ENCODE measurements around the gene ME3. TPM values are rescaled to one million over a fixed set of nuclear protein-coding genes. Genes with fewer than 3 reads are reported as not detected.
A peak's percentile ranks its signal among the peaks of the same experiment; 100 is the strongest.

Gene ME3
- total and polyA plus RNA-seq, 2 donors (not counting 1 experiment from before 2014, with no cell fraction given), result 8.8 to 50.7 TPM

DNA sequence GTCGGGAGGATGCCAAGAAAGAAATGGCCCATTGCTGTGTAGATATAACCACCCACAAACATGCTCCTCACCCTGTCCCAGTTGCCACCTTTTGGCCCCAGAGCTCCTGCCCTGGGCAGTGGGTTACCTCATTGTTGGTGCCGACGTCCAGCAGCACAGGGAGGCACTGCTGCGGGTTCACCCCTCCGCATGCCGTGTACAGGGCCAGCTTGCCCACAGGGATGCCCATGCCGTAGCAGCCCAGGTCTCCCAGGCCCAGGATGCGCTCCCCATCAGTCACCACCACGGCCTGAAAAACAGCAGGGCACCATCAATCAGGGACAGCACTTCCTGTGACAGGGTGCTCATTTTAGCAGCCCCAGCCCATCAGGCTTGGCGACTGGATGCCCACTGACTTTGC, 174.6 kb downstream of the ME3 start:
- no peaks in the 10 kb centered on the region for H3K27me3 ChIP-seq (ENCODE audit: control insufficient read depth, insufficient read depth, low read length)
- H3K79me2 ChIP-seq (ENCODE audit: control insufficient read depth, insufficient read depth, low read length), result no peaks in the 10 kb centered on the region
- H3K4me1 ChIP-seq (ENCODE audit: control insufficient read depth, extremely low read depth, insufficient read depth, low read length), result peaks cover 5% of the 10 kb centered on the region
- no peak overlapping the region for H3K27ac ChIP-seq (ENCODE audit: insufficient read depth, low read length)
- no peak for DNase-seq (ENCODE audit: low read depth in 2 of 2)
- no peak overlapping the region for H3K4me2 ChIP-seq (ENCODE audit: extremely low read depth, insufficient read depth, low read length)
- H3K9ac ChIP-seq (ENCODE audit: insufficient read depth, low read length), result no peak overlapping the region
- H3K9me3 ChIP-seq (ENCODE audit: control insufficient read depth, insufficient read depth, low read depth, low read length), result no peaks in the 10 kb centered on the region
- H4K20me1 ChIP-seq (ENCODE audit: control insufficient read depth, extremely low read depth, insufficient read depth, low read length), result no peaks in the 10 kb centered on the region
- no peaks in the 10 kb centered on the region for H3K36me3 ChIP-seq (ENCODE audit: control insufficient read depth, insufficient read depth, low read length)
- H2AFZ ChIP-seq (ENCODE audit: low read length), result no peak overlapping the region
- no peak overlapping the region for H3K4me3 ChIP-seq (replicated peaks in 1 of 4; ENCODE audit: control extremely low read depth in 1 of 4, insufficient read depth in 1 of 4, low read depth in 3 of 4, low read length in 4 of 4)
- TF ChIP-seq, protein P1, sequence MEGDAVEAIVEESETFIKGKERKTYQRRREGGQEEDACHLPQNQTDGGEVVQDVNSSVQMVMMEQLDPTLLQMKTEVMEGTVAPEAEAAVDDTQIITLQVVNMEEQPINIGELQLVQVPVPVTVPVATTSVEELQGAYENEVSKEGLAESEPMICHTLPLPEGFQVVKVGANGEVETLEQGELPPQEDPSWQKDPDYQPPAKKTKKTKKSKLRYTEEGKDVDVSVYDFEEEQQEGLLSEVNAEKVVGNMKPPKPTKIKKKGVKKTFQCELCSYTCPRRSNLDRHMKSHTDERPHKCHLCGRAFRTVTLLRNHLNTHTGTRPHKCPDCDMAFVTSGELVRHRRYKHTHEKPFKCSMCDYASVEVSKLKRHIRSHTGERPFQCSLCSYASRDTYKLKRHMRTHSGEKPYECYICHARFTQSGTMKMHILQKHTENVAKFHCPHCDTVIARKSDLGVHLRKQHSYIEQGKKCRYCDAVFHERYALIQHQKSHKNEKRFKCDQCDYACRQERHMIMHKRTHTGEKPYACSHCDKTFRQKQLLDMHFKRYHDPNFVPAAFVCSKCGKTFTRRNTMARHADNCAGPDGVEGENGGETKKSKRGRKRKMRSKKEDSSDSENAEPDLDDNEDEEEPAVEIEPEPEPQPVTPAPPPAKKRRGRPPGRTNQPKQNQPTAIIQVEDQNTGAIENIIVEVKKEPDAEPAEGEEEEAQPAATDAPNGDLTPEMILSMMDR (conservative IDR thresholded peaks at IDR 0.05 in 1 of 2, IDR thresholded peaks at IDR 0.05 in 1 of 2; ENCODE audit: low read depth in 1 of 2, low read length in 2 of 2), result no peak
- no peak for TF ChIP-seq EZH2 (IDR thresholded peaks at IDR 0.05; ENCODE audit: low read length, missing control alignments)

DNA sequence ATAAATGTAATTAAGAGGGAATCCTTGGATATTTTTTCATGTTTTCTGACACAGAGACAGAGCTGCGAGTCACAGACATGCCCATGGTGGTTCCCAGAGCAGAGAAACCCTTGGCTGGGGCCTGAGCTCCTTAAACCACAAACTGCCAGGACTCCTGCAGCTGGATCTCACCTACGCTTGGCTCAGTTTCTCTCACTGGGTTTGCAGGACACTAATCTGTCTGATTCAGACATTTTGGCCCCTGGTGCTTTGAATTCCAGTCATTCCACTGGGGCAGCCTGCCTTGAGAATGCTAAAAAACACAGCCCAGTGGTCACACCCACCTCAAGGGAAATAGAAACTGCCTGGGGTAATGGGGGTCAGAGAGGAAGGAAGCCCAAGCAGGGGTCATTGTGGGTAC, 175.1 kb downstream of the ME3 start:
- Histone ChIP-seq H4K20me1 (ENCODE audit: control insufficient read depth, extremely low read depth, insufficient read depth, low read length) (no peaks in the 10 kb centered on the region), H3K4me2 (ENCODE audit: extremely low read depth, insufficient read depth, low read length) (no peak overlapping the region), H3K9me3 (ENCODE audit: control insufficient read depth, insufficient read depth, low read depth, low read length) (no peaks in the 10 kb centered on the region), H2AFZ (ENCODE audit: low read length) (no peak overlapping the region), H3K36me3 (ENCODE audit: control insufficient read depth, insufficient read depth, low read length) (no peaks in the 10 kb centered on the region), H3K79me2 (ENCODE audit: control insufficient read depth, insufficient read depth, low read length) (no peaks in the 10 kb centered on the region), H3K4me1 (ENCODE audit: control insufficient read depth, extremely low read depth, insufficient read depth, low read length) (peaks cover 5% of the 10 kb centered on the region), H3K27ac (ENCODE audit: insufficient read depth, low read length) (no peak overlapping the region), H3K9ac (ENCODE audit: insufficient read depth, low read length) (no peak overlapping the region), H3K27me3 (ENCODE audit: control insufficient read depth, insufficient read depth, low read length) (no peaks in the 10 kb centered on the region), H3K4me3 (replicated peaks in 1 of 4; ENCODE audit: control extremely low read depth in 1 of 4, insufficient read depth in 1 of 4, low read depth in 3 of 4, low read length in 4 of 4) (no peak overlapping the region)
- TF ChIP-seq, protein P1 (conservative IDR thresholded peaks at IDR 0.05 in 1 of 2, IDR thresholded peaks at IDR 0.05 in 1 of 2; ENCODE audit: low read depth in 1 of 2, low read length in 2 of 2), result no peak
- TF ChIP-seq EZH2 (IDR thresholded peaks at IDR 0.05; ENCODE audit: low read length, missing control alignments), result no peak
- peak in 1 of 2 donors; percentile 86 for DNase-seq (ENCODE audit: low read depth in 2 of 2)

DNA sequence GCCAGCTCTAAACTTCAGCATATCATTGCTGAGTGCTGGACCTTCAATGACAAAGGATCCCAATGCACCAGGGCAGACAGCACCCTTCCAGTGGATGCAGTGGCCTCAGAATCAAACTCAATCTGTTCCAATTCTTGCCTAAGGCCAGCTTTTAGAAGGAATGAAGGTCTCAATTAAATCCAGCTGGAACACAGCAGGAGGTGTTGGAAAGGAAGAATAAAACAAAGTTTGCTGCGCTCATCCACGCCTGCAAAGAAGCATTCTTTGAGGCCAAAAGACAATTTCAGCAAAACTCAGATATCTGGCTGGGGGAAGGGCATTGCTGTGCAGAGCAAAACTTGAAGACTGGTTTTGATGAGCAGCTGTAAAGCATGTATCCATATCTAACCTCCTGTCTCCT, 177.1 kb downstream of the ME3 start:
- TF ChIP-seq EZH2 (IDR thresholded peaks at IDR 0.05; ENCODE audit: low read length, missing control alignments), result no peak
- TF ChIP-seq, protein P1 (conservative IDR thresholded peaks at IDR 0.05 in 1 of 2, IDR thresholded peaks at IDR 0.05 in 1 of 2; ENCODE audit: low read depth in 1 of 2, low read length in 2 of 2), result no peak
- Histone ChIP-seq H4K20me1 (ENCODE audit: control insufficient read depth, extremely low read depth, insufficient read depth, low read length) (no peaks in the 10 kb centered on the region), H3K79me2 (ENCODE audit: control insufficient read depth, insufficient read depth, low read length) (no peaks in the 10 kb centered on the region), H2AFZ (ENCODE audit: low read length) (no peak overlapping the region), H3K36me3 (ENCODE audit: control insufficient read depth, insufficient read depth, low read length) (no peaks in the 10 kb centered on the region), H3K9me3 (ENCODE audit: control insufficient read depth, insufficient read depth, low read depth, low read length) (no peaks in the 10 kb centered on the region), H3K4me1 (ENCODE audit: control insufficient read depth, extremely low read depth, insufficient read depth, low read length) (peaks cover 5% of the 10 kb centered on the region), H3K4me2 (ENCODE audit: extremely low read depth, insufficient read depth, low read length) (no peak overlapping the region), H3K4me3 (replicated peaks in 1 of 4; ENCODE audit: control extremely low read depth in 1 of 4, insufficient read depth in 1 of 4, low read depth in 3 of 4, low read length in 4 of 4) (no peak overlapping the region), H3K27me3 (ENCODE audit: control insufficient read depth, insufficient read depth, low read length) (no peaks in the 10 kb centered on the region), H3K9ac (ENCODE audit: insufficient read depth, low read length) (no peak overlapping the region), H3K27ac (ENCODE audit: insufficient read depth, low read length) (no peak overlapping the region)
- no peak for DNase-seq (ENCODE audit: low read depth in 2 of 2)

All from fibroblast of lung (primary cell).